Measurements from ENCODE around the gene PSD.

Gene PSD

GRCh38 chr10:102382871-102383270 lies 35.7 kb downstream of the PSD start:
- DNase-seq, result no peak

GRCh38 chr10:102381983-102382382 lies 36.6 kb downstream of the PSD start:
- DNase-seq, result no peak

DNA sequence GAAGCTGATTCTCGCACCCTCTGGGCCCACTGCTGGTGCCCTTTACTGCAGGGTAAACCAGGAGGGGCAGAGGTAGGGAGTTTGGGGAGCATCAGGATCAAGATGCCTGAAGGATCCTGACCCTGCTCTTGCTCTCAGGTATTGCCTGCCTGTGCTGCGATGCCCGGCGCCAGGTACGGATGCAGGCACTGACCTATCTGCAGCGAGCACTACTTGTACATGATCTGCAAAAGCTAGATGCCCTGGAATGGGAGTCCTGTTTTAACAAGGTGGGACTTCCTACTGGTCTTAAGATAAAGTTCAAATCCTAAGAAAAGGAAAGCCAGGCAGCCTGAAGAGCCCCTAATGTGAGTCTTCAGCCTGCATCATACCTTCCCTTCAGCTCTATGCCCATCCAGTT lies 39.2 kb downstream of the PSD start:
- DNase-seq, result no peak

- DNase-seq, result no peak
Observed at GRCh38 chr10:102376901-102377300, 41.7 kb downstream of the PSD start.

DNA sequence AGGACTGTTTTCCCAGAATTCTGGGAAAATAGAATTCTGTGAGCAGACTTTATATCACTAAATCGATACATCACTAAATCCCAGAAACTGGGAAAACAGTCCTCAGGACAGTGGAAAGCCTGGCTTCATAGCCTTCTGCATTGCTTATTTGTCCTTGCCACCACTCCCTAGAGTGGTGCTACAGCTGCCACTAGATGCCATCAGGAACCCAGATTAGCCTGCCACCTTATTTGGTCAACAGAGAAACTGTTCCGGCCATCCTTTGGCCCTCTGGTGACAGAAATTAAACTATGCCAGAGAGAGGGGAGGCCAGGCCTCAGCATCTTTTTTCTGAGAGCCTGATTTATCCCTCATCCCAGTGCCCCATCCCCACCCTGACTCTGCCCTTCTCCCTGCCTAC lies 42.7 kb downstream of the PSD start:
- DNase-seq, result no peak

DNA sequence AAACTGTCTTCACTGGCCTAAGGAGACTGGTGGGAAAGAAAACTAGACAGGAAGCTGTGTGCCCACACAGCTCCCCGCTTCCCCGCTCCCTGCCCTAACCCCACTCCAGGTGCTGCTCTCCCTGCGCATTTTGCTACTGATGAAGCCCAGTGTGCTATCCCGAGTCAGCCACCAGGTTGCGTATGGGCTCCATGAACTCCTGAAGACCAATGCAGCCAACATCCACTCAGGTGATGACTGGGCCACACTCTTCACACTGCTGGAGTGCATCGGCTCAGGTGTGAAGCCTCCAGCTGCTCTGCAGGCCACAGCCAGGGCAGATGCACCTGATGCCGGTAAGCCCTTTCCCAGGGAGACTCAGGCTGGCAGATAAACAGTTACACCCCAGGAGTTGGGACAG lies 43.3 kb downstream of the PSD start:
- no peak for DNase-seq

- DNase-seq, result no peak
Observed at GRCh38 chr10:102371295-102371694, 47.3 kb downstream of the PSD start.

DNA sequence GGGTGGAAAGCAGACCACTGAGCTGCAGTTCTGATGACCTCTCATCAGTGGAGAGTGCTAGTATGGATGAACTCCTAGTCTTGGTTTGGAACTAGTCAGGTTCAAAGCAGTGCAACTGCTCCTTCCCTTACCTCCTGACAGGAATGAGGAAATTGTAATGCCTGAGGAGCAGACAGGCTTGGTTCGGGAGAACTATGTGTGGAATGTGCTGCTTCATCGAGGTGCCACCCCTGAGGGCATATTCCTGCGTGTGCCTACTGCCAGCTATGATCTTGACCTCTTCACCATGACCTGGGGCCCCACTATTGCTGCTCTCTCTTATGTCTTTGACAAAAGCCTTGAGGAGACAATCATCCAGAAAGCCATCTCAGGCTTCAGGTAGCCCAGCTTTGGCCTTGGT lies 50.5 kb downstream of the PSD start:
- no peak for DNase-seq

- DNase-seq, result no peak
Observed at GRCh38 chr10:102367441-102367840, 51.1 kb downstream of the PSD start.

DNA sequence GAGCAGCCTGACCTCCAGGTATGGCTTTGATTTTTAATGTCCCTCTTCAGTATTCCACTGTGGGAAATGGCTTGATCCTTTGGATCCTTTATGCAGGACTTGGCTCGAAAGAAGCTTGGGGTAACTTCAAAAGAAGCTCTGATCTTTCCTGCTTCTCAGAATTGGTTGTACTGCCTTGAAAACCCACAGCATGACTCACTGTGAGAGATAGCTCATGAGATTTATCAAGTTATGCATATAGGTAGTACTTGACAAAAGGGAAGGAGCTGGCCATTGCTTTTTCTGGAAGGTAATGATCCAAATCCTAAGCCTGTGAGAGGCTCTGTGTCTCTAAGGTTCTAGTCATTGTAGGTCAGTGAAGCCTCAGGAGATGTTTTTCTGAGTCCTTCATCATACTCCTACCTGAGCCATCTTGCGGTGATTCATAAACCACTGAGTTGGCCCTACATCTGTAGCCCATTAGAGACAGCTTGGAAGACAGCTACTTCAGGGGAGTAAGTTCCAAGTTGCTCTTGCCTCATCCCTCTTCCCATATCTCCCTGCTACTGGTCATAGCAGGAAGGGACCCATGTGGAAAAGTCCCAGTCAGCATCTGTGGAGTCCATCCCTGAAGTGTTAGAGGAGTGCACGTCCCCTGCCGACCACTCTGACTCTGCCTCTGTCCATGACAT lies 59.7 kb downstream of the PSD start:
- DNase-seq, result no peak

DNA sequence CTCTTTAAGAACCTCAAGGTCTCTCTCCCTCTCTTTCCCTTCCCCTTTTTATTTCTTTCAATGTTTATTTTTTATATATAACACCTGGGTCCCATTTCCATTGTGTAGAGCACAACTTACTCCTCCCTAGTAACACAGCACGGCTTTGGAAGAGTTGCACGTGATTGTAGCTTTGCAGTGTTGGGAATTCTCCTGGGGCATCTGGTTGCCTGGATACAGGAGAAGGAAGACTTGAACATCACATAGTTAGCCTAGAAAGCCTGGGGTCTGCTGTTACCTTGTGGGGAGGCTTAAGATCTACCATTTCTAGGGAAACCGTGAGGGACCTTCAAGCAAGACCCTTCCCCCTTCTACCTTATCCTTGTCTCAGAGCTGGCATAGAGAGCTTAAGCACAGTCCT lies 64.1 kb downstream of the PSD start:
- no peak for DNase-seq
